GM21619 (cell line): ENCODE data around the gene SELP.
A peak's percentile ranks its signal among the peaks of the same experiment; 100 is the strongest.

Source experiments
- ATAC-seq: cut with Tn5 transposase; IDR thresholded peaks from one replicate; pipeline ENCODE4 v1.9.1; 2021; ENCODE audit not compliant: unreplicated experiment

Gene SELP

GRCh38 chr1:169623132-169623926, 6.6 kb downstream of the SELP start:
- no peak for ATAC-seq

- ATAC-seq, result no peak
These were observed 9.4 kb downstream of the SELP start for GRCh38 chr1:169620565-169620964.

- ATAC-seq, result no peak
These were observed 11.6 kb downstream of the SELP start for GRCh38 chr1:169618367-169618766.

- ATAC-seq, result no peak
These were observed 14.1 kb downstream of the SELP start for GRCh38 chr1:169615803-169616202.

GRCh38 chr1:169610858-169611257, 19.1 kb downstream of the SELP start:
- no peak for ATAC-seq

GRCh38 chr1:169610108-169610507, 19.8 kb downstream of the SELP start:
- ATAC-seq, result no peak

GRCh38 chr1:169608226-169608625, 21.7 kb downstream of the SELP start:
- ATAC-seq, result no peak

- no peak for ATAC-seq
These were observed 25.0 kb downstream of the SELP start for GRCh38 chr1:169604781-169605560.

GRCh38 chr1:169601096-169601881, 28.6 kb downstream of the SELP start:
- no peak for ATAC-seq

GRCh38 chr1:169595764-169596711, 33.9 kb downstream of the SELP start:
- no peak for ATAC-seq

GRCh38 chr1:169594391-169594790, 35.5 kb downstream of the SELP start:
- ATAC-seq, result peak; percentile 72

- ATAC-seq, result no peak
These were observed 39.0 kb downstream of the SELP start for GRCh38 chr1:169590932-169591331.

GRCh38 chr1:169588785-169589485, 41.0 kb downstream of the SELP start:
- ATAC-seq, result no peak

- ATAC-seq, result no peak
These were observed 41.8 kb downstream of the SELP start for GRCh38 chr1:169588112-169588511.

GRCh38 chr1:169586395-169587255, 43.3 kb downstream of the SELP start, which contains the start of gene F5:
F5 (minus strand) TSS chr1:169586481; CDS start chr1:169586386, 95 bp downstream.
- peak; percentile 98 for ATAC-seq

- no peak for ATAC-seq
These were observed 43.9 kb downstream of the SELP start for GRCh38 chr1:169586067-169586394.

GRCh38 chr1:169585181-169585580, 44.7 kb downstream of the SELP start:
- no peak for ATAC-seq

GRCh38 chr1:169584483-169585144, 45.3 kb downstream of the SELP start:
- no peak for ATAC-seq
